Choroid plexus epithelial cell (primary cell): ENCODE data around the gene SARM1.

ENCODE experiments used
- DNase-seq: peaks from one replicate; pipeline ENCODE4 v3.0.0-alpha.2; 2010; ENCODE audit warnings: low read depth
- H3K4me3 ChIP-seq: 2 replicates; pipeline ENCODE4 v1.5.1; 2011; ENCODE audit warnings: low read depth, mild to moderate bottlenecking, control low read depth, low read length, moderate library complexity
- TF ChIP-seq, protein P1 (sequence below): conservative IDR thresholded peaks from 2 replicates; pipeline ENCODE4 v1.5.1; 2011; ENCODE audit warnings: low read depth, mild to moderate bottlenecking, control low read depth, inconsistent platforms, low read length, moderate library complexity

SARM1 gene

DNA sequence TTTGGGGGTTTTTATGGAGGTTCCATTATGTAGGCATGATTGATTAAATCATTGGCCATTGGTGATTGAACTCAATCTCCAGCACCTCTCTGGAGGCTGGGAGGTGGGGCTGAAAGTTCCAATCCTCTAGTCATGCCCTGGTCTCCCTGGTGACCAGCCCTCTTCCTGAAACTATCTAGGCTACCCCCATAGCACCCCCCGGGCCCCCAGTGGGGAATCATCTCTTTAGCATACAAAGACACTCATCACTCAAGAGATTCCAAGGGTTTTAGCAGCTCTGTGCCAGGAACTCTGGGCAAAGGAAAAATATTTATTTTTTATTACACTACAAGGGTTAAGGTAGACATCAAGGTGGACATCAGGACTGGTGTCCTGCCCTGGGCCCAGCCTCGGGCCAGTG is 23.9 kb downstream of the SARM1 start:
- DNase-seq, result no peak
- no peak overlapping the region for H3K4me3 ChIP-seq
- TF ChIP-seq, protein P1, sequence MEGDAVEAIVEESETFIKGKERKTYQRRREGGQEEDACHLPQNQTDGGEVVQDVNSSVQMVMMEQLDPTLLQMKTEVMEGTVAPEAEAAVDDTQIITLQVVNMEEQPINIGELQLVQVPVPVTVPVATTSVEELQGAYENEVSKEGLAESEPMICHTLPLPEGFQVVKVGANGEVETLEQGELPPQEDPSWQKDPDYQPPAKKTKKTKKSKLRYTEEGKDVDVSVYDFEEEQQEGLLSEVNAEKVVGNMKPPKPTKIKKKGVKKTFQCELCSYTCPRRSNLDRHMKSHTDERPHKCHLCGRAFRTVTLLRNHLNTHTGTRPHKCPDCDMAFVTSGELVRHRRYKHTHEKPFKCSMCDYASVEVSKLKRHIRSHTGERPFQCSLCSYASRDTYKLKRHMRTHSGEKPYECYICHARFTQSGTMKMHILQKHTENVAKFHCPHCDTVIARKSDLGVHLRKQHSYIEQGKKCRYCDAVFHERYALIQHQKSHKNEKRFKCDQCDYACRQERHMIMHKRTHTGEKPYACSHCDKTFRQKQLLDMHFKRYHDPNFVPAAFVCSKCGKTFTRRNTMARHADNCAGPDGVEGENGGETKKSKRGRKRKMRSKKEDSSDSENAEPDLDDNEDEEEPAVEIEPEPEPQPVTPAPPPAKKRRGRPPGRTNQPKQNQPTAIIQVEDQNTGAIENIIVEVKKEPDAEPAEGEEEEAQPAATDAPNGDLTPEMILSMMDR, result no peak

- TF ChIP-seq, protein P1, result no peak
- no peak for DNase-seq
- no peak overlapping the region for H3K4me3 ChIP-seq
Measured at GRCh38 chr17:28395968-28396367, 24.5 kb downstream of the SARM1 start.

GRCh38 chr17:28396635-28397239 is 25.2 kb downstream of the SARM1 start:
- TF ChIP-seq, protein P1, result no peak
- no peak for DNase-seq
- no peak overlapping the region for H3K4me3 ChIP-seq

DNA sequence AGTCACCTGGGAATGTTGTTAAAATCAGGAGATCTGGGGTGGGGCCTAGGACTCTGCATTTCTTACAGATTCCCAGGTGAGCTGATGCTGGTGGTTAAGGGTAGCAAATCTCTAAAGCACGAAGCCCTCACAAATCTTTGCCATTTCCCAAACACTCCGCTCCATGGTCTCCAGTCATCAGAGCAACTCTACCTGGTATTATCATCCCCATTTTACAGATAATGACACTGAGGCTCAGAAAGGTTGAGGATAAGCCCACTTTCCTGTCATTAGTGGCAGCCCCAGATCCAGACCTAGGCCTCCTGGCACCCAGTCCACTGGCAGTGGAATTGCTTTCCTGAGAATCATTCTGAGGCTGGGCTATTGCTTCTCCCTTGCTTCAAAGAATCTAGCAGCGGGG is 25.8 kb downstream of the SARM1 start:
- H3K4me3 ChIP-seq, result no peak overlapping the region
- TF ChIP-seq, protein P1, result no peak
- DNase-seq, result no peak

DNA sequence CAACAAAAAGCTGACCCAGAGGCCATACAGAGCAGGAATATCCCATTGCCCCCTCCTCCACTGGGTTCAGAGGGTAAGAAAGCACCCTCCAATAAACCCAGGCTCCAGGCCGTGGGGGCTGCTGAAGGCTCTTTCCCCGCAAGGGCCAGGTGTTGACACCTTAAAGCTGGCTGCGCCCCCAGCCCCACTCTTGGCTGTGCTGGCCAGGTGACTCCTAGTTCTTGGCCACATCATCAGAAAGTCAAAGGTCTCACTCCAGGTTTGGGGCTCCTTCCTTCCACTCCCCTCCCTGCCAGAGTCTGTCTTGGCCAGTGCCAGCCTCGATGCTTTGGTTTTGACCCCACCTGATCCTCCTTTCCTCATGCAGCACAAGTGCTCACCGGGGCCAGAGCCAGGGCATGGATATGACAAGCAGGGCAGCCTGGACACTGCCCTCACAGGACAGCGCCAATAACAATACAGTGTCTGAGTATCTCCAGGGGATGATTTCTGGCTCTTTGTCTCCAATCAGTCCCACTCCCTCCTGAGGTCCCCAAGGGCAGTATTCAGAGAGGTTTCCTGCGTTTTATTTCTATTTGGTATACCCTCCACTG is 26.3 kb downstream of the SARM1 start:
- H3K4me3 ChIP-seq, result no peak overlapping the region
- TF ChIP-seq, protein P1, result no peak
- DNase-seq, result no peak

DNA sequence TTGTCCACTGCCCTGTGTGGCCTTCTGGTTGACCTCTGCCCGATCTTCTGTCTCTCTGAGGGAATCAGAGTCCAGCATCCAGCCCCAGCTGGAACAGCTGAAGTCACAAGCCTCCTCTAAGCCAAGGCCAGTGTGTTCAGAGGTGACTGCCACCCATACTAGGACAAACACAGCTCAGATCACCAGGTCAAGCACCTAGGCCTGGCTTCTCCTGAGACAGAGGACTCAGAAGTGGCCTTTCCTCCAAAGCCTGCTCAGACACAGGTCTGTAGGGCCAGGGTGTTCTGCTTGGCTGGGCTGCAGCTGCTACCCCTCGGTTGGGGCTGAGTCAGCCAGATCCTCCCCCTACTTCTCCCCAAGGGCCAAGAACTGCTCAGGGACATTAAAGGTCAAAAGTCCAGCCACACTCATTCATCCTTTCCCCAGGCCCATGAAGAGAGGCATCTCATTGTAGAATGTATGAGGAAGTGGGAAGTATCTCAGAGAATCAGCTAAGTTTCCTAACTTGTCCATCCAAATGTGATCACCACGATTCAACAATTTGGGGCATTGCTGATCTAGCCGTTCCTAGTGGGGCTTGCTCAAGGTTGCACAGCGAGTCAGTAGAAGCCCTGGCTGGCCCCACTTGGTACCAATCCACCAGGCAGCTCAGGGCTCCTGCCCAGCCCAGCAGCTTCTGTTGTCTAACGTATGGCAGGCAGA is 26.9 kb downstream of the SARM1 start:
- TF ChIP-seq, protein P1, result no peak
- no peak overlapping the region for H3K4me3 ChIP-seq
- no peak for DNase-seq
